A673 (cell line): ENCODE data around the gene NHLH2. TPM values are rescaled to one million over a fixed set of nuclear protein-coding genes. Genes with fewer than 3 reads are reported as not detected.

ENCODE experiments used
- BruUV-seq: library from RNA; stranded (reverse); fragments of 400-500 nt; replicated peaks from 2 replicates; lab custom pipeline; 2021; lab: Mats Ljungman, UMichigan
- CTCF ChIA-PET: fragments of 300-600 bp; sonication (Branson Sonifier 250); formaldehyde crosslinking; loops from one replicate; lab custom pipeline; 2022; ENCODE audit warnings: antibody characterized with exemption; lab: Charles Lee
- POLR2A ChIA-PET: fragments of 300-600 bp; sonication (Branson Sonifier 250); formaldehyde crosslinking; loops from one replicate; lab custom pipeline; 2022; ENCODE audit warnings: antibody characterized with exemption; ENCODE audit not compliant: low non-redundant PET; lab: Charles Lee
- DNase-seq: peaks from one replicate; pipeline ENCODE4 v3.0.0-alpha.2; 2015; ENCODE audit warnings: low spot score
- H3K27ac ChIP-seq: fragments of 200-600 bp; sonication (generic); 2 replicates; pipeline ENCODE4 v1.5.1; 2016; ENCODE audit warnings: mixed run types, low read depth, mild to moderate bottlenecking, mixed read lengths, antibody characterized with exemption, low read length; ENCODE audit not compliant: poor library complexity, severe bottlenecking
- H3K27me3 ChIP-seq: fragments of 200-600 bp; sonication (generic); replicated peaks from 2 replicates; pipeline ENCODE4 v1.6.1; 2017; ENCODE audit warnings: mixed run types, low read depth, mild to moderate bottlenecking, mixed read lengths, antibody characterized with exemption, low read length; ENCODE audit not compliant: insufficient read depth, poor library complexity
- H3K36me3 ChIP-seq: fragments of 200-600 bp; sonication (generic); 2 replicates; pipeline ENCODE4 v1.6.1; 2016; ENCODE audit warnings: mixed run types, mild to moderate bottlenecking, mixed read lengths, antibody characterized with exemption, low read length; ENCODE audit not compliant: insufficient read depth, poor library complexity, severe bottlenecking
- H3K4me1 ChIP-seq: fragments of 200-600 bp; sonication (generic); 2 replicates; pipeline ENCODE4 v1.6.1; 2017; ENCODE audit warnings: mixed run types, mild to moderate bottlenecking, mixed read lengths, antibody characterized with exemption, low read length; ENCODE audit not compliant: insufficient read depth, poor library complexity, severe bottlenecking
- H3K4me3 ChIP-seq: fragments of 200-600 bp; sonication (generic); 2 replicates; pipeline ENCODE4 v1.5.1; 2016; ENCODE audit warnings: low read depth, mixed run types, mild to moderate bottlenecking, mixed read lengths, low read length; ENCODE audit not compliant: poor library complexity, severe bottlenecking
- H3K9me3 ChIP-seq: fragments of 200-600 bp; sonication (generic); 2 replicates; pipeline ENCODE4 v1.6.1; 2016; ENCODE audit warnings: mixed run types, low read depth, mild to moderate bottlenecking, mixed read lengths, antibody characterized with exemption, low read length; ENCODE audit not compliant: poor library complexity, severe bottlenecking
- EZH2 ChIP-seq: fragments of 200-600 bp; sonication (generic); IDR thresholded peaks from 2 replicates; pipeline ENCODE4 v1.6.1; 2017; ENCODE audit warnings: borderline replicate concordance, low read depth, mild to moderate bottlenecking, mixed read lengths, antibody characterized with exemption, low read length; ENCODE audit not compliant: poor library complexity, severe bottlenecking
- intact Hi-C: fragments of 100-400 bp; cut with micrococcal nuclease; formaldehyde crosslinking; loops from one replicate; pipeline ENCODE4 v1.10.0; 2022; ENCODE audit not compliant: unreplicated experiment
- total RNA-seq: library from RNA; stranded (reverse); gene quantifications from 2 replicates; pipeline ENCODE4 v1.2.3, GENCODE V29; 2021
- TF ChIP-seq, protein P1 (sequence below): fragments of 300-800, 200-600 bp; sonication (generic); conservative IDR thresholded peaks from 2 replicates; pipeline ENCODE4 v1.5.1; 2017; ENCODE audit warnings: low read depth, mild to moderate bottlenecking, antibody characterized with exemption, low read length, moderate library complexity, mixed read lengths

NHLH2 gene
- total RNA-seq, 1 experiment from 2014 or later, result not detected

DNA sequence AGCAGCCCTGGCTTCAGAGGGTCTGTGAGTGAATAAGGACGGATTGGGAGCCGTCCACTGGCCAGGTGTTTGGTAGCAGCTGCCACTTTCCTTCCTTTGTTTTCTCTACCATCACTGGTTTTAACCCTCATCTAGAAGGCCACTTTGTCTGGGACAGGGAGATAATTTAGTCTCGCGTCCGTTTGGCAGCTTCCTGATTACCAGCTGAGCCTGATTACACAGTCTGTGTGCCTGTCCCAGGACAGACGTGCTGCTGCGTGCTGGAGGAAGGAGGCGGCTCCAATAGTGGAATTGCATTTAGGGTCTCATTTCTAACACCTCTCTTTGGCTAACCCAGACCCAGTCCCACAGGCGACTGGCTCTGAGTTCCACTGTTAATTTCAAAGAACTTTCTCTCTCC is 47.8 kb downstream of the NHLH2 start:
- CTCF ChIA-PET, result no interaction called here
- no peak for TF ChIP-seq EZH2
- TF ChIP-seq, protein P1, sequence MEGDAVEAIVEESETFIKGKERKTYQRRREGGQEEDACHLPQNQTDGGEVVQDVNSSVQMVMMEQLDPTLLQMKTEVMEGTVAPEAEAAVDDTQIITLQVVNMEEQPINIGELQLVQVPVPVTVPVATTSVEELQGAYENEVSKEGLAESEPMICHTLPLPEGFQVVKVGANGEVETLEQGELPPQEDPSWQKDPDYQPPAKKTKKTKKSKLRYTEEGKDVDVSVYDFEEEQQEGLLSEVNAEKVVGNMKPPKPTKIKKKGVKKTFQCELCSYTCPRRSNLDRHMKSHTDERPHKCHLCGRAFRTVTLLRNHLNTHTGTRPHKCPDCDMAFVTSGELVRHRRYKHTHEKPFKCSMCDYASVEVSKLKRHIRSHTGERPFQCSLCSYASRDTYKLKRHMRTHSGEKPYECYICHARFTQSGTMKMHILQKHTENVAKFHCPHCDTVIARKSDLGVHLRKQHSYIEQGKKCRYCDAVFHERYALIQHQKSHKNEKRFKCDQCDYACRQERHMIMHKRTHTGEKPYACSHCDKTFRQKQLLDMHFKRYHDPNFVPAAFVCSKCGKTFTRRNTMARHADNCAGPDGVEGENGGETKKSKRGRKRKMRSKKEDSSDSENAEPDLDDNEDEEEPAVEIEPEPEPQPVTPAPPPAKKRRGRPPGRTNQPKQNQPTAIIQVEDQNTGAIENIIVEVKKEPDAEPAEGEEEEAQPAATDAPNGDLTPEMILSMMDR, result no peak
- intact Hi-C loops, result no loop called here

GRCh38 chr1:115791816-115792215 is 49.1 kb downstream of the NHLH2 start:
- no TSS peak for BruUV-seq
- intact Hi-C loops, result no loop called here
- H3K9me3 ChIP-seq, result no peaks in the 10 kb centered on the region
- H3K36me3 ChIP-seq, result no peaks in the 10 kb centered on the region
- TF ChIP-seq, protein P1, result no peak
- TF ChIP-seq EZH2, result no peak
- H3K27me3 ChIP-seq, result no peaks in the 10 kb centered on the region
- no peaks in the 10 kb centered on the region for H3K4me1 ChIP-seq
- H3K27ac ChIP-seq, result no peak overlapping the region
- CTCF ChIA-PET, result no interaction called here
- no peak overlapping the region for H3K4me3 ChIP-seq
- POLR2A ChIA-PET, result no interaction called here
- DNase-seq, result no peak

More for the DNA sequence above, 47.8 kb downstream of the NHLH2 start:
- no peaks in the 10 kb centered on the region for H3K4me1 ChIP-seq
- H3K27ac ChIP-seq, result no peak overlapping the region
- no peaks in the 10 kb centered on the region for H3K36me3 ChIP-seq
- no peaks in the 10 kb centered on the region for H3K27me3 ChIP-seq
- H3K4me3 ChIP-seq, result no peak overlapping the region
- POLR2A ChIA-PET, result no interaction called here
- H3K9me3 ChIP-seq, result no peaks in the 10 kb centered on the region
- DNase-seq, result no peak
- no TSS peak for BruUV-seq

GRCh38 chr1:115790846-115791245 is 50.1 kb downstream of the NHLH2 start:
- Histone ChIP-seq H3K4me3 (no peak overlapping the region), H3K4me1 (no peaks in the 10 kb centered on the region), H3K27me3 (no peaks in the 10 kb centered on the region), H3K27ac (no peak overlapping the region), H3K9me3 (no peaks in the 10 kb centered on the region), H3K36me3 (no peaks in the 10 kb centered on the region)
- CTCF ChIA-PET, result no interaction called here
- POLR2A ChIA-PET, result no interaction called here
- TF ChIP-seq EZH2, result no peak
- TF ChIP-seq, protein P1, result no peak
- DNase-seq, result no peak
- no TSS peak for BruUV-seq
- intact Hi-C loops, result no loop called here
